HG03469 (cell line): ENCODE data around the gene SLC13A3.

ENCODE experiments used
- ATAC-seq: cut with Tn5 transposase; IDR thresholded peaks from one replicate; pipeline ENCODE4 v1.9.1; 2021; ENCODE audit warnings: mild to moderate bottlenecking, moderate library complexity, moderate number of reproducible peaks; ENCODE audit not compliant: unreplicated experiment

SLC13A3 gene

GRCh38 chr20:46651091-46651962, at the start of gene SLC13A3:
Gene SLC13A3 (minus strand): TSS chr20:46651459. CDS start chr20:46651421, 38 bp downstream.
- no peak for ATAC-seq

DNA sequence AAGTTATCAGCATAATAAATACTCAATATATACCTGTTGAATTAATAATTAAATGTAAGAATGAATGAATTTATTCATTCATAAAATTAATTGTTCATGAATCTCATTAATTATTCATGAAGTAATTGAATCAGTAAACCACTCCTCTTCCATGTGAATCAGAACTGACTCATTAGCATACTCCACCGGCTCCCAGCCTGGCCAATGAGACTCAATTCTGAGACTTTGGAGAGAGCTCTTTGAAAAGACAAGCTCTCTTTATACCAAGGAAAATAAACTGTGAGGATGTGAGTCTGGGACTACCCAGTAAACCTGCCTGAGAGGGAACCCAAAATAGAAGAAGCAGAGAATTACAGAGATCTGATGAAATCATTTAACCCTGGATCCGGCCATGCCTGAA, 49.8 kb upstream of the SLC13A3 start:
- ATAC-seq, result no peak

- ATAC-seq, result no peak
Observed at GRCh38 chr20:46700481-46700880, 49.2 kb upstream of the SLC13A3 start.

GRCh38 chr20:46699651-46700359, 48.5 kb upstream of the SLC13A3 start:
- no peak for ATAC-seq

DNA sequence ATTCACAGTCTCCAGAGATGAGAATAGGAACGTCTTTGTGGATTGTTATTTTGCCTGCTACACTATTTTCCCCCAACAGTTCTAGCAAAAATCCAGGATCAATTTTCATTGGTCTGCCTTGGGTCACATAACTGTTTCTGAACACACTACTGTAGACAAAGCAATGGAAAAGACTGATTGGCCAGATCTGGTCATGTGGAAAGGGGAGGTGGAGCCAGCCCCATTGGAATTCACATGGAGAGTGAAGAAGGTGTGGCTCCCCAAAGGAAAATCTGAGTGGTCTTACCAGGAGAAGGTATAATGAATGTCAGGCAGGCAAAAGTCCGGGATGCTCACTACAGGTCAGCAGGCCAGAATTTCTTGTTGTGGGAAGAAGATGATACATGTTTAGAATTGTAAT, 47.5 kb upstream of the SLC13A3 start:
- no peak for ATAC-seq

DNA sequence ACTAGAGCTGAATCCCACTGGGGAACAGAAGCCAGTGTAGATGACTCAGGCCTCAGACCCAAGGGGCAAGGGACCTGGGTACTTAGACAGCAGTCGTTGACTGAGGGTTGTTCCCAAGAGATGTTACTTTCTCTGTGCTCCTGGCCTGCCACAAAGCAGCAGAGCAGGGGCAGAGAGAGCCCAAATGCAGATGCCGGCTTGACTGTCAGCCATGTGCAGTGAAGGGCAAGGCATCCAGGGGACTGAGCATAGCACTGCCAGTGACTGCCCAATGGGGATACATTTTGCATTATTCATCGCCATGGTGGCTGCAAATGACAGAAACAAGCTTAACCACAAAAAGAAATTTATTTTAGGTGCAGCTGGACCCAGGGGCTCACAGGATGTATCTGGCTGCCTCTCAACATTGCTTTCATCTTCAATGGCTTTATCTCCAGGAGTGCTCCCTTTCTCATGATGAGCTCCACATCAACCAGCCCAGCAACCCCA, 45.6 kb upstream of the SLC13A3 start:
- no peak for ATAC-seq

DNA sequence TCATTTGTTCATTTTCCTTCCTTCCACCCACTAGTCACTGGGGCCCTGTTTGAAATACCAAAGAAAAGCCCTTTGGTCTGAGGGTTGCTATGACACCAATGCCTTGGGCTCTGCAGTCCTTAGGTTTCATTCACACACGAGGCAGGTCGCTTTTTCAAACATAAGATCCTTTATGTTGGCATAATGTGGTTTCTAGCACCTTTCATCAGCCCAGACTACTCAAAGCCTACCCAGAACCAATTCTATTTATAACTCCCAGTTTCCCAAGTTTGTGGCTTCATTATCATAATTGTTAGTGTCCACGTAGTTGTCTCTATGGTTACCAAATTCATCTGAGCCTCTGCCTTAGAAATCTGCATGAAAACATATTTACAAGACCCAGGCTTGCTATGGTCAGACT, 44.6 kb upstream of the SLC13A3 start:
- no peak for ATAC-seq

GRCh38 chr20:46694484-46694883, 43.2 kb upstream of the SLC13A3 start:
- no peak for ATAC-seq

DNA sequence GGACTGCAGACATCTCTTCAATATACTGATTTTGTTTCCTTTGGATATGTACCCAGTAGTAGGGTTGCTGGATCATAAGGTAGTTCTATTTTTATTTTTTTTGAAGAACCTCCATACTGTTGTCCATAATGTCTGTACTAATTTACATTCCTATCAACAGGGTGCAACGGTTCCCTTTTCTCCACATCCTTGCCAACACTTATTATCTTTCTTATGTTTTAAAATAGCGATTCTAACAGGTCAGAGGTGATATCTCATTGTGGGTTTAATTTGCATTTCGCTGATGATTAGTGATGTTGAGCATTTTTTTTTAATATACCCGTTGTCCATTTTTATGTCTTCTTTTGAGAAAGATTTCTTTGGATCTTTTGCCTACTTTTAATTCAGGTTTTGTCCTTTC, 39.9 kb upstream of the SLC13A3 start:
- no peak for ATAC-seq

- no peak for ATAC-seq
Observed at GRCh38 chr20:46690219-46691106, 39.2 kb upstream of the SLC13A3 start.

GRCh38 chr20:46689754-46690085, 38.5 kb upstream of the SLC13A3 start:
- ATAC-seq, result no peak

DNA sequence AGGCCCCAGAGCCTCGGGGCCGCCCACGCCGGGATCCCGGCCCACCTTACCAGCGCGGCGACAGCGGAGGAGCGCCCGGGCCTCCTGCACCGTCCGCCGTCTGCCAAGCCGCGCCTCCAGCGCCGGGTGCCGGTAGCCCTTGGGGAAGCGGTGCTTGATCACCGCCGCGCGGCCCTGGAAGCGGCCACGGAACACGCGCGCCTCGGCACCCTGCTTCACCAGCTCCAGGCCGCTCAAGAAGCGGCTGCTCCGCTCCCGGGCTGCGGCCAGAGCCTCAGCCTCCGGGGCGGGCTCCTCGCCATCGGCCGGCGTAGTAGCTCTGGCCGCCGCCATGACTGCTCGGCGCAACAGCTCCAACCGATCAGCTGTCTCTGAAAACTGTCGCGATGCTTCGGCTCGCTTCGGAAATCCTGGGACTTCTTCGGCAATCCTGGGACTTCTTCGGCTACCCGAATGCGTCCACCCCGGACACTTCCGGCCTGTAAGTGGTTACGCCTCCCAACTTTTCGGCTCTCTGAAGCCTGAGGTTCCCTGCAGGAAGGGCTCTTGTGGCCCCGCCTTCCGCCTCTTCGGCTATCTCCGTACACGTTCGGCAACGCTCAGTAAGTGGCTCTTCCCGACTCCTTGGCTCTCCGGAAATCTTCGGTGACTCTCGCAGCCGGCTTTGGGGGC, 38.0 kb upstream of the SLC13A3 start, which contains the start of gene TP53RK:
TSS of gene TP53RK (minus strand) at position 363 of the 672 bp plus-strand sequence. CDS start at position 333, 30 bp downstream.
- ATAC-seq, result peak; percentile 86

DNA sequence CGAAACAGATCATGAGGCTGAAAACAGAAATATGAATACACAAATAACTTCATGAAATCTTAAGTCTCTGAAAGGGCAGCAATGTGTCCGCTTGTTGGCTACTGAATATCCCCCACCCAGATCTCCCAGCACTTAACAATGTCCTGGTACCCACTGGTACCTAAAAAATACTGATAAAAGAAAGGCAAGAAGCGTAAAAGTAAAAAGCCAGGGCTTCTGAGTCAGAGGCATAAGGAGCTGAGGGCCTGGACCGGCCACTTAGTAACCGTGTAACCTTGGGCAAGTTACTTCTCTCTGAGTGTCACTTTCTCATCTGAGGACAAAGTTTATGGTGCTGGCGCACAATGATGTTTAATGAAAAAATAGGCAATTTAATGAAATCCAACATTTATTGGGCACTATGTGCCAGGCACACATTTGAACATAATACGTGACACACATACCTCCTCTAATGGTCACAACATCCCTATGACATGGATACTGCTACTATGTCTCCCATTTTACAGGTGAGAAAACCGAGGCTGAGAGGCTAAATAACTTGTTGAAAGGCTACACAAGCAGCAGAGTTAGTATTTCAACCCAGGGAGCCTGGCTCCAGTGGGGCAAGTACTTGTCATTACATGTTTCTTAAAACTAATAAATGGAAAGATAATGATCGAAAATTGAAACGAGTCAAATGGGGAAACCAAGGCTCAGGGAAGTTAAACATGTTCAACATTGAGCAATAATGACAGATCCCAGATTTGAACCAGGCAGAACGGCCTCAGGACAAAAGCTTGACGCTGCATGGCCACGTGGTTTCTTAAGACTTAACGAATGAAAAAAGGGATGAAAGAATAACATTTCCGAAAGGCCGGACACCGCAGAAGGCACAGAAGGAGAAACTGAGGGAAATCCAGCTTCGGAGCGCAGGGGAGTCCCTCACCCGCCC, 37.2 kb upstream of the SLC13A3 start:
- no peak for ATAC-seq

DNA sequence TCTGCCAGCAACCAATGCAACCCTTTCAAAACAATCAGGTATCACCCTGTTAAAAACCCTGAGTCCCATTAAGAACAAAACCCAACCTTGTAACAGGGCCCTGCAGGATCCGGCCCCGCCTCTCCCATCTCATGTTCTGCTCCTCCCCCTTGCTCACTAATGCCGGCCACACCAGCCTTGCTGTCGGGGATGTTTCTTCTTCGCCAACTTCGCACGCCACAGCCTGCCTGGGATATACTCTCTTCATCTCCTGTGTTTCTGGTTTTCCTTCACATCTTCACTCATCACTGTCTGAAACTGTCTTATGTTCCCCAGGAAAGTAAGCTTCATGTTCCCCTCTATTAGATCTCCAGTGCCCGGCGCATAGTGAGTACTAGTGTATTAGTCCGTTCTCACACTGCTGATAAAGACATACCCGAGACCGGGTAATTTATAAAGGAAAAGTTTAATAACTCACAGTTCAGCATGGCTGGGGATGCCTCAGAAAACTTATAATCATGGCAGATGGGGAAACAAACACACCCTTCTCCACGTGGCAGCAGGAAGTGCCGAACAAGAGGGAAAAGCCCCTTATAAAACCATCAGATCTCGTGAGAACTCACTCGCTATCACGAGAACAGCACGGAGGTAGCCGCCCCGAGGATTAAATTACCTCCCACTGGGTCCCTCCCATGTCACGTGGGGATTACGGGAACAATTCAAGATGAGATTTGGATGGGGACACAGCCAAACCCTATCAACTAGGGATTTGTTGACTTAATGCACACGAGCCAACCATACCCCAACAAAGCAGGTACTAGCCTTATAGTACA, 32.9 kb upstream of the SLC13A3 start:
- no peak for ATAC-seq

DNA sequence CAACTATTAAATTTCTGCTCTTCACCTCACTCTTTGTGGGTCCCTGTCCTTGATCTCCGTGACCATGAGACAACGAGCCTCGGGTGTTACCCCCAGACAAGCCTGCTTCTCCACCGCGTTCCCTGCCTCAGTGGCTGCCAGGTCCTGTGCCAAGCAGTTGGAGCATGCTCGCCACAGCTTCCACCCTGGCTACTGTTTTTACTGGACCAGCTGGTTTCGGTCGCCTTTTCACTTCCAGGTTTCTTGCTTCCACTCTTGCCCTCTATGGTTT, 32.3 kb upstream of the SLC13A3 start:
- no peak for ATAC-seq

GRCh38 chr20:46683011-46683667, 31.9 kb upstream of the SLC13A3 start:
- ATAC-seq, result no peak

GRCh38 chr20:46682063-46682821, 31.0 kb upstream of the SLC13A3 start:
- ATAC-seq, result no peak
